CD4-positive, alpha-beta T cell (primary cell): ENCODE data around the gene IGF2BP2. TPM values are rescaled to one million over a fixed set of nuclear protein-coding genes. Genes with fewer than 3 reads are reported as not detected.

Experiments
- ATAC-seq: fragments of 200-7000 bp; cut with Tn5 transposase; one replicate; pipeline ENCODE4 v1.10.0; 2022; ENCODE audit warnings: mild to moderate bottlenecking; ENCODE audit not compliant: poor library complexity
- CTCF ChIA-PET: fragments of 350-600 bp; sonication (Branson Sonifier 250); formaldehyde crosslinking; loops from one replicate; lab custom pipeline; 2021; ENCODE audit warnings: antibody characterized with exemption, inconsistent platforms; lab: Charles Lee
- POLR2A ChIA-PET: fragments of 350-600 bp; sonication (Branson Sonifier 250); formaldehyde crosslinking; loops from one replicate; lab custom pipeline; 2021; ENCODE audit warnings: antibody characterized with exemption, inconsistent platforms; lab: Charles Lee
- DNase-seq, 14 experiments: peaks; one replicate each; pipeline ENCODE4 v3.0.0-alpha.2; 2013 to 2020; ENCODE audit warnings: mixed read lengths in 2 of 14
- H3K27ac ChIP-seq, 2 donors: one replicate each; pipeline versions ENCODE4 v1.5.1 to v1.7.0; 2013; ENCODE audit warnings: low read length in 2 of 2, low read depth in 1 of 2, mild to moderate bottlenecking in 1 of 2
- H3K27me3 ChIP-seq, 2 experiments: 1 replicate in 1 of 2; 2 replicates in 1 of 2; pipeline versions ENCODE4 v1.6.1 to v1.7.0; 2013; ENCODE audit warnings: low read length in 2 of 2, control low read depth in 1 of 2, mild to moderate bottlenecking in 1 of 2, moderate library complexity in 1 of 2; ENCODE audit not compliant: insufficient read depth in 2 of 2, control insufficient read depth in 1 of 2
- H3K36me3 ChIP-seq: one replicate; pipeline ENCODE4 v1.6.1; 2013; ENCODE audit warnings: low read length, control low read depth; ENCODE audit not compliant: insufficient read depth
- H3K4me1 ChIP-seq: one replicate; pipeline ENCODE4 v1.6.1; 2013; ENCODE audit warnings: low read length, control low read depth; ENCODE audit not compliant: insufficient read depth
- H3K4me3 ChIP-seq: one replicate; pipeline ENCODE4 v1.5.1; 2013; ENCODE audit warnings: mild to moderate bottlenecking, low read length, moderate library complexity
- H3K9me3 ChIP-seq, 2 experiments: 1 replicate in 1 of 2; 2 replicates in 1 of 2; pipeline versions ENCODE4 v1.6.1 to v1.7.0; 2013; ENCODE audit warnings: low read length in 2 of 2, mild to moderate bottlenecking in 2 of 2, control low read depth in 1 of 2, moderate library complexity in 1 of 2; ENCODE audit not compliant: control insufficient read depth in 1 of 2, insufficient read depth in 1 of 2
- H3K27ac Mint-ChIP-seq: one replicate; pipeline ENCODE4 v1.8.0; 2020; ENCODE audit warnings: mixed read lengths
- H3K27me3 Mint-ChIP-seq: one replicate; pipeline ENCODE4 v1.8.0; 2021; ENCODE audit warnings: mixed read lengths
- H3K36me3 Mint-ChIP-seq: one replicate; pipeline ENCODE4 v1.8.0; 2021; ENCODE audit warnings: low read depth, mixed read lengths
- H3K4me1 Mint-ChIP-seq: one replicate; pipeline ENCODE4 v1.8.0; 2021; ENCODE audit warnings: low read depth, mixed read lengths
- H3K4me3 Mint-ChIP-seq: one replicate; pipeline ENCODE4 v1.8.0; 2020; ENCODE audit warnings: mild to moderate bottlenecking, mixed read lengths
- H3K9me3 Mint-ChIP-seq: one replicate; pipeline ENCODE4 v1.8.0; 2020; ENCODE audit warnings: mixed read lengths
- CTCF ChIP-seq: fragments of 200-600 bp; IDR thresholded peaks from one replicate; pipeline ENCODE4 v1.8.0; 2022; ENCODE audit warnings: antibody characterized with exemption, mild to moderate bottlenecking
- intact Hi-C, 2 experiments: fragments of 100-400 bp; cut with DNase I in 1 of 2; cut with micrococcal nuclease in 1 of 2; formaldehyde crosslinking; loops; one replicate each; pipeline versions ENCODE4 v1.15.1 to v1.9.0; 2023 to 2025; cut with DNase I, micrococcal nuclease
- total RNA-seq, 174 experiments: library from RNA in 2 of 174; stranded (reverse) in 2 of 174; gene quantifications; one replicate each; pipeline ENCODE4 v1.2.3 and lab custom pipeline; 2021 to 2026

IGF2BP2 gene
- total RNA-seq, 2 experiments from 2014 or later = 0.25 to 0.50 TPM

DNA sequence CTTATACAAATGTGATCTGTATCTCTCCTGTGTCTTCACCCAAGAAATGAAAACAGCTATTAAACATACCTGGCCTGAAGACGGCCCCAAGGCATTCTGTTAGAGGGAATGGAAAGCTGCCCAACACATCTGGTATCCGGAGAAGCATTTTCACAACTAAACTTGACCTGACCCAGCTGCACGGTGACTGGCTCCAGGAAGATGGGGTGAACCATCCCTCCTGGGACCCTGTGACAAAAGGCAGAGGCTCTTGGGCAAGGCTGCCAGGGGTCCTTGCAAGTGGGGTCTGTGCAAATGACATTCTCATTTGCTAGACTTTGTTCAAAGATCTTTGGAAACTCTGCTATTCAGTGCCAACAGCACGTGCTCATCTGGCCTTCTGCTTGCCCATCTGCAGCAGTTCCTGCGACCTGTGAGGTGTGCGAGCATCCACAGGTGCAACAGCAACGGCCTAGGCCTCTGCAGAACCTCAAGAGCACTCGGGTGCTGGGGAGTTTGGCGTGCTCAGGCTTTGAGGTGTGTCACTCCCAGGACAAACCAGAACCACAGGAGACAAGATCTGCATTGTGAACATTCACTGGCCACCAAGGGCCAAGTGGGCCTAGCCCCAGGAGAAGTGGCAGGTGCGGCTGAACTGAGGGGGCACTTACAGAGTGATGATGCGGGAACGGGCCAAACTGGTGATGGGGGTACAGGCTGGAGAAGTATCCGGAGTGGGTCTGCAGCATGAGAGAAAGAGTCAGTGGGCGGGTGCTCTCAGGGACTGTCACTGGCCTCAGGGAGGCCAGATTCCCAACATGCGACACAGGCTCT lies 166.9 kb downstream of the IGF2BP2 start:
- Histone ChIP-seq H3K27me3 (no peaks in the 10 kb centered on the region), H3K27ac (no peak overlapping the region), H3K36me3 (no peaks in the 10 kb centered on the region), H3K9me3 (no peaks in the 10 kb centered on the region), H3K4me3 (no peak overlapping the region), H3K4me1 (peaks cover 6% of the 10 kb centered on the region)
- DNase-seq (no peak), ATAC-seq (no peak)
- POLR2A ChIA-PET = no interaction called here
- no peak for TF ChIP-seq CTCF
- Mint-ChIP-seq H3K27me3 (peaks cover 8% of the 10 kb centered on the region), H3K27ac (no peak overlapping the region), H3K36me3 (no peaks in the 10 kb centered on the region), H3K4me1 (no peaks in the 10 kb centered on the region), H3K4me3 (no peak overlapping the region), H3K9me3 (no peaks in the 10 kb centered on the region)
- CTCF ChIA-PET = no interaction called here
- intact Hi-C loops = no loop called here

DNA sequence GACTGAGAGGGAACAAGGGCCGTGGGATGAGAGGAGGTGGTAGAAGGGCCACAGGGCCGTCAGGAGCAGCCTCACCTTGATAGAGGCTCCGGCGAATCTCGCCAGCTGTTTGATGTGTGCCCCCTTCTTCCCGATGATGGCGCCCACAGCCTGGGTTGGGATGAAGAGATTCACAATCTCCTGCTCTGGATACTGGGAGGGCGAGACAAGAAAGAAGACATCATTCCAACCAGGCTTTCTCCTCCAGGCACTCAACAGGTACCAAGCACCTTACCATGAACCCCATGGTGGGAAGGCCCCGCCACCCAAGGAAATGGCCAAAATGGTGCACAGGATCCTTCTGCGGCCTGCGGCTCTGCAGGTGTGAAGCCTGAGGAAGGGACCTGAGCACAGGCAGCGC lies 167.6 kb downstream of the IGF2BP2 start:
- Mint-ChIP-seq H3K36me3 (no peaks in the 10 kb centered on the region), H3K4me1 (no peaks in the 10 kb centered on the region), H3K27me3 (peaks cover 8% of the 10 kb centered on the region), H3K27ac (no peak overlapping the region), H3K4me3 (no peak overlapping the region), H3K9me3 (no peaks in the 10 kb centered on the region)
- H3K4me1 ChIP-seq = peaks cover 6% of the 10 kb centered on the region
- H3K27ac ChIP-seq = no peak overlapping the region
- H3K9me3 ChIP-seq = no peaks in the 10 kb centered on the region
- no peaks in the 10 kb centered on the region for H3K27me3 ChIP-seq
- H3K36me3 ChIP-seq = no peaks in the 10 kb centered on the region
- TF ChIP-seq CTCF = no peak
- POLR2A ChIA-PET = no interaction called here
- H3K4me3 ChIP-seq = no peak overlapping the region
- ATAC-seq (no peak), DNase-seq (no peak)
- intact Hi-C loops = no loop called here
- CTCF ChIA-PET = no interaction called here

- CTCF ChIA-PET = no interaction called here
- TF ChIP-seq CTCF = no peak
- no peak overlapping the region for H3K27ac ChIP-seq
- DNase-seq (no peak), ATAC-seq (no peak)
- Mint-ChIP-seq H3K27ac (no peak overlapping the region), H3K9me3 (no peaks in the 10 kb centered on the region), H3K4me3 (no peak overlapping the region), H3K36me3 (no peaks in the 10 kb centered on the region), H3K4me1 (no peaks in the 10 kb centered on the region), H3K27me3 (peaks cover 4% of the 10 kb centered on the region)
- no peaks in the 10 kb centered on the region for H3K9me3 ChIP-seq
- peaks cover 6% of the 10 kb centered on the region for H3K4me1 ChIP-seq
- no peaks in the 10 kb centered on the region for H3K27me3 ChIP-seq
- POLR2A ChIA-PET = no interaction called here
- no peaks in the 10 kb centered on the region for H3K36me3 ChIP-seq
- intact Hi-C loops = no loop called here
- H3K4me3 ChIP-seq = no peak overlapping the region
Measured at GRCh38 chr3:185656321-185656840, 168.5 kb downstream of the IGF2BP2 start.
